Spleen (tissue), 7 donors: ENCODE data around the gene KCTD20.

Source experiments
- CTCF ChIP-seq, 11 experiments: fragments of 200-600 bp in 7 of 11; fragments of 450-650 bp in 4 of 11; sonication (generic) in 4 of 11; IDR thresholded peaks in 8 of 11; conservative IDR thresholded peaks in 3 of 11; 1 replicate in 7 of 11; 2 replicates in 4 of 11; pipeline versions ENCODE4 v1.4.0 to v1.8.0; 2016 to 2021; ENCODE audit warnings: antibody characterized with exemption in 11 of 11, inconsistent platforms in 4 of 11, mild to moderate bottlenecking in 1 of 11
- POLR2A ChIP-seq, 3 donors: fragments of 450-650 bp; IDR thresholded peaks; one replicate each; pipeline ENCODE4 v1.5.1; 2017; ENCODE audit warnings: antibody characterized with exemption in 3 of 3, mild to moderate bottlenecking in 1 of 3
- POLR2AphosphoS5 ChIP-seq, 3 donors: sonication (generic); formaldehyde crosslinking; IDR thresholded peaks; one replicate each; pipeline ENCODE4 v1.5.1; 2017; ENCODE audit warnings: antibody characterized with exemption in 3 of 3
- donor health status: DM: no; HTN: no; CAD: no; lungs with moderate emphysema.
- donor health status: DM: no; HTN: no; CAD: no.
- donor health status: DM: no; HTN: no; CAD: no.

GRCh38 chr6:36418558-36418957, 24.2 kb upstream of the KCTD20 start:
- TF ChIP-seq CTCF (IDR thresholded peaks at IDR 0.05 in 8 of 11, conservative IDR thresholded peaks at IDR 0.05 in 3 of 11) = no peak
- no peak for TF ChIP-seq POLR2AphosphoS5 (IDR thresholded peaks at IDR 0.05)
- TF ChIP-seq POLR2A (IDR thresholded peaks at IDR 0.05) = no peak
